GM18520 (cell line): ENCODE data around the gene UQCR10.
"Not testable (repeated sequence)": the region's sequence is repeated elsewhere in the genome, so short reads cannot be mapped to it uniquely, and the experiment has no call there.

Experiments used
- ATAC-seq: cut with Tn5 transposase; IDR thresholded peaks from one replicate; pipeline ENCODE4 v1.9.1; 2021; ENCODE audit not compliant: unreplicated experiment

The UQCR10 gene

DNA sequence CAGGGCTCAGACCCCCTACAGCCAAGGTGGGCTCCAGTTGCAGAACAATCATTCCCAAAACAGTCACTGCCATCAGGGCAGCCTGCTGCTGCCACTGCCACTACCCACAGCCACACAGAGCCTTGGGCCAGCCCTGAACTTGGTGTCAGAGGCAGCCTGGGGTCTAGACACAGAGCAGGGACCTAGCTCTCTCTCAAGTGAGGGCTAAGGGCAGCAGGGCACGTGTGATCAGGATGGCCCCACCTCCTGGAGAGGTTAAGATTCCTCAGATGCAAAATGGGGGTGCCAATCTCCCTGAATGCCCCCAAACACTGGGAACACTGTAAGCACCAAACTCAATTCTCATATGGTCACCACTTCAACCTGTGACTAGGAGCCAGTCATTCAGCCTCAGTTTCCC, 31.8 kb upstream of the UQCR10 start:
- no peak for ATAC-seq

DNA sequence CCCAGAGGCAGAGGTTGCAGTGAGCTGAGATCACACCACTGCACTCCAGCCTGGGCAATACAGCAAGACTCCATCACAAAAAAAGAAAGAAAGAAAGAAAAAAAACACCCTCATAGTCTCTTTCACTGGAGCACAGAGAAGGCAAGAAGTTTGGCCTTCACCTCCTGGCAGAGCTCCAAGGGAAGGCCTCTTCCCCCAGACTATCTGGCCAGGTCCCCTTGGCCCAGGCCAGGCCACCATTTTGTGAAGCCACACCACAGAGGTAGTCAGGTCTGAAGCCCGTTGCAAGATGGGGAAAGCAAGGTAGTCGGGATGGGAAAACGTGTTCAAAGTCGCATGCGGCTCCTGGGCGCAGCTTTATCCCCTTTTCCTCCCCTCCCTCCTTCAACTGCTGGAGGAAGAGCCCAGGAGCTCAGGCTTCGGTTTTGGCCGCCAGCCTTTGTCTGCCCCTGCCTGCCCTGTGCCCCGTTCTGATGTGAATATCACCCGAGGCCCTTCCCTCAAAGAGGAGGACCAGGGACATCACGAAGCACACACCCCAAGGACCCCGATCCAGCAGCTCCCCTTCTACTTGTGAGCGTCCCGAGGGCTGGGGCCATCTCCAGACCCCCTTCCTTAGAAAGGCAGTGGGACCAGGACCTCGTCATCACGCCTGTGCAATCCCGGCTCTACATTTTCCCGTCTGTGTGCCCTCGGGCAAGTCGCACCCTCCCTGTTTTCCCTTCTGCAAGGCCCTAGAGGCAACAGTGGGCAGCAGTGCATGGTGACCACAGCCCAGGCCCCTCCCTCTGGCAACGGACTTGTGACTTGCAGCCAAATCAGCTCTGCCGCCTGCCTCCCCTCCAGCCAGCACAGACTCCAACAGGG, 29.7 kb upstream of the UQCR10 start:
- ATAC-seq: no peak

DNA sequence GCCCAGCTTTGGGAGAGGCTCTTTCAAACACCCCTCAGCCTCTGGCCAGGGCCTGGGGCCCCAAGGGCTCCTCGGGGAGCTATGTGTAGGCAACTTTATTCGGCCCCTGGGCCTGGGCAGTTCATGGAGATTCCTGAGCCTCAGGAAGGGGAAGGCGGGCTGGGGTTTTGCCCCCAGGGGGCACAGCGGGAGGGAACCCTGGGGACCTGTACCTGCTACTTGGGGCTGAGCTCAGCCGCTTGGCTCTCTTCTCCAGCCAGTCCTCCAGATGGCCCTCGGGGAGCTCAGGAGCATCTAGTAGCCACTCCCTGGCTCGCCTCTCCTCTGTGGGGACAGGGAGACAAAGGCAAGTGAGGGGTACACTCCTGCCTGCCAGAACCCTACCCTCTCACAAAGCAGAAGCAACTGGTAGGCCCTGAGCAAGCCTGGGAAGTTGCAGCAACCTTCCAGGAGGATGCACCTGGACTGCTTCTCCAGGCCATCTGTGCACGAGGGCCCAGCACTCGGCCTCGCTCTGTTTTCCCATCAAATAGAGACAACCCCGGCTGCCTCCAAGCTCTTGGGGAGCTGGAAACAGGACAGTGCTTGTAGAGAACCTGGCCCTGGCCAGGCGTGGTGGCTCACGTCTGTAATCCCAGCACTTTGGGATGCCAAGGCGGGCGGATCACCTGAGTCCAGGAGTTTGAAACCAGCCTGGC, 28.9 kb upstream of the UQCR10 start:
- ATAC-seq: no peak

DNA sequence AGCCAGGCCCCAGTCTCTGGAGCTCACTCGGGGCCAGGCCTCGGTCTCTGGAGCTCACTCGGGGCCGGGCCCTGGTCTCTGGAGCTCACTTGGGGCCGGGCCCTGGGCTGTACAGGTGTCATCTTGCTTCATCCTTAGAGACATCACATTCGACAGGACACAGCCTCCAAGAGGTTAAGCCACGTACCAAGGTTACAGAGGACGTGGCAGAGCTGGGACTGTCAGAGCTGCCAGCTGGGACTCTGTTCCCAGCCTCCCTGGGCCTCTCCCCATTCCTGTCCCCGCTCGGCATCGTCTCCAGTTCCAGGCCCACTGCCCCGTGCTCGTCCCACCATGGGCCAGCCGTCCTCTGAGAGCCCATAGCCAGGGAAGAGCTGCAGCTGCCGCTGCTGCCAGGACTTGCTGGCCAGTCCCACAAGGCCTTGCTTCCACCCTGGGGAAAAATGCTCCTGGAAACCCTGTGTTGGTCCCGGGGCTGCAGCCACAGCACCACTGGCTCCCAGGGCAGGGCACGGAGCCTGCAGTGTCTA, 27.8 kb upstream of the UQCR10 start:
- ATAC-seq: no peak

DNA sequence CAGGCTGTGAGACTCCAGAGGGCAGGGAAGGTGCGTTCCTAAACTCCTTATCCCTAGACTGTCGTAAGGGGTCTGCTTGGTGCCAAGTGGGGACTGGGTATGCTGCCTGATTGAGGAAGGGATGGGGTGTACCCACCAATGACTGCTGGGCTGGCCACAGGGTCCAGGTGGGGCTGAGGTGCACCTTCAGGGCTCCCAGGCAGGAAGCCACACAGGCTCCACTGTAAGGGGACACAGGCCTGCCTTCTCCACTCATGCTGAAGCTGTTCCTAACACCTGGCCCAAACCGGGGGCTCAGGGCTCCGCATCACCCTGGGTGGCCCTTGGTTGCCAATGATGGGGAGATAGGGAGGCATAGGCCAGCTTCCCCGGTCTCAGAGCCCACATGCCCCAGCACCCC, 27.0 kb upstream of the UQCR10 start:
- no peak for ATAC-seq

DNA sequence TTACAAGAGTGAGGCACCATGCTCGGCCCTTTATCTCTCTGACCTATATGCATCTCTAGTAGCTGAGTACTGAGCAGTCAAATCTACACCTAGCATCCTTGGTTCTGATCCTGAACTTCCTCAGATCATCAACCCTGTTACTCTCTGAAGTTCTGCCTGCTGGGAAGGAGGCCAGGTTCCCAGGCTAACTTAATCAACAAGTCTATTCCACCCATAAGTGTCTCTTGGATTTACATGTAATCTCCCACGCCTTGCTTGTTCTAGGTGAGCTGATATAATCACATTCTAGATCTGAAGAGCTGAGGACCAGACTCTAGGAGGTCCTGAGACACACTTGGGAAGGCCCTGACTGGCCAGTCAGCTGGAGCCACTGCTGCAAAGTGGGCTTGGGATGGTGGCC, 25.2 kb upstream of the UQCR10 start:
- ATAC-seq: no peak

DNA sequence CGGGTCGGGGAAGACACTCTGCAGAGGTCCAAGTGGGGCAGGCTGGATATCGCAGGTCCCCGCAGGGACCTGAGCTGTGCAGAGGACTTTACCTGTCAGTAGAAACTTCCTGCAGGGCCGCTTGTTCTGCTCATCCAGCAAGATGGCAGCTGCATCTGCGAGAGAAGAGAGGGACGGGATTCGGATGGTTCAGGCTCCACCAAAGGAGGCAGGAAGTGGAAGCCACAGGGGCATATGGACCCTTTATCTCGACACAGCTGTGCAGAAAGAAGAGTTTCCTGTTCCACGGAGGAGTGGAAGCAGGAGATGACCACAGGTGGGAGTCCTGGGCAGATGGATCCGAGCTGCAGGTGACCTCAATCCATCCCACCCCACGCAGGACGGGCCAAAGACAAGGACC, 24.8 kb upstream of the UQCR10 start:
- no peak for ATAC-seq

DNA sequence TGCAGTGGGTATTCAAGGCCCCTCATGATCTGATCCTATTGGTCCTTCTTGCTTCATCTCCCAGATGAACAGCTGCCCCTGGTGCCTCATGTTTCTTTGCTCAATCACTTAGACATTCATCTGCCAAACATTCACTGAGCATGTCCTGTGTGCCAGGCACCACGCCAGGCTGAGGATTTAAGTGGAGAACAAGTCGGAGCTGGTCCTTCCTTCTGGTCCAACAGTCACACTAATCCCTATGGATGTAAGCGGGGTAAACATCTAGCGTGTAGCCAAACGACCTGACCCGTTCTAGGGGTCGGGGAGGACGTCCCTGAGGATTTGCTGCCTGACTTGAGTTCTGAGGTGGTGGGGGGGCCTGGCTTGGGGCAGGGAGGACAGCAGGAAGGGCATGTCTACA, 22.3 kb upstream of the UQCR10 start:
- no peak for ATAC-seq

DNA sequence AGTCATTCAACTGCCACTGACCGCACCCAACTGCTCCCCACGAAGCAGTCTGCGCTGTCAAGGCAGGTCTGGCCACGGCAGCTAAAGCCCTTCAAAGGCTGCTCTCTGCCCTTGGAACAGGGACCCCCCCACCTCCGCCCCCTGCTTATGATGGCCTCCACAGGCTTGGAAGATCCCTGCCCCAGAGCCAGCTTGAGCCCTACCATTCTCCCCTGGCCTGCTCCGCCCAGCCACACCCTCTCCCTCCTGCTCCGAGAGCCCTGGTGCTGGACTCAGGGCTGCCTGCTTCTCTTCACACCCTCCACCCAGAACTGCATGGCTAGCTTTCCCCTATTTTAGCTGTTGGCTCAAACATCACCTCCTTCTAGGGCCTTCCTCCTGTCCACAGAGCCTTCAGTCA, 19.3 kb upstream of the UQCR10 start:
- no peak for ATAC-seq

DNA sequence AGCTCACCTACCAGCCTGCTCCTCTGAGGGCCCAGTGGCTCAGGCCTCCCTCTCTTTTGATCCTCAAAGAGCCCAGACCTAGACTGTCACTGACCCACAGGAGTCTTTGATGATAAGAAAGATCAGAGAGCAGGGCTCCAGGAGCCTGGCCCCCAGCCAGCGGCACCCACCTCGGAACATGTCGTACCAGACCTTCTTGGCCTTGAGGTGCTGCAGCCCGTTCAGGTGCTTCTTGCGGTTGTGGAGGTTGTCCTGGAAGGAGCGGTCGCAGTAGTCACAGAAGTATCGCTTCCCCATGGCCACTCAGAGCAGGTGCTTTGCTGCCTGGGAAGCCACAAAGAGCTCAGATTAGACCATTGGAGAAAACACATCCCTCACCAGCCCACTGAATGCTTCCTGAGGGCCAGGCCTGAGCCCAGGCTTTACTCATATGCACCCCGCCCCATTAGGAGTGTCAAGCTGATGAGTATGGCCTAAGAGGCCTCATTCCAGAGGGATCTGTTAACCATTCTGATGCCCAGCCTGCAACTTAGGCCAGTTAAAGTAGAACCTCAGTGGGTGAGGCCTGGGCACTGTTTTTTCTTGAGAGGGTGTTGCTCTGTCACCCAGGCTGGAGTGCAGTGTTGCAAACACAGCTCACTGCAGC, 18.8 kb upstream of the UQCR10 start:
- no peak for ATAC-seq

DNA sequence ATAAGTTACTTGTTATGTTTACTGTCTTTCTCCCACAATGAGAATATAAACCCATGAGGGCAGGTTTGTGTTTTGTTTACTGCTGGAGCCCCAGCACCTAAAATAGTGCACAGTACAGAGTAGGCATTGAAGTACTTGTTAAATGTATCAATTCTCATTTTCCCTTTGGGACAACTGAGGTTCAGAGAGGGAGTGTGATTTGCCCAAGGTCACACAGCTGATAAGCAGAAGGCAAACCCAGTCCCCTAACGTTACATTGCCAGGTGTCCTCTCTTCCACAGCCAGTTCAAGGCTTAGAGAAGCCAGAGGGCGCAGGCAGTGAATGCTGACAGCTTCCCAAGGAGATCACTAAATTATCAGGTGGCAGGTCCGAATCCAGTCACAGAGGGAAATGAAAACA, 17.1 kb upstream of the UQCR10 start:
- ATAC-seq: no peak

DNA sequence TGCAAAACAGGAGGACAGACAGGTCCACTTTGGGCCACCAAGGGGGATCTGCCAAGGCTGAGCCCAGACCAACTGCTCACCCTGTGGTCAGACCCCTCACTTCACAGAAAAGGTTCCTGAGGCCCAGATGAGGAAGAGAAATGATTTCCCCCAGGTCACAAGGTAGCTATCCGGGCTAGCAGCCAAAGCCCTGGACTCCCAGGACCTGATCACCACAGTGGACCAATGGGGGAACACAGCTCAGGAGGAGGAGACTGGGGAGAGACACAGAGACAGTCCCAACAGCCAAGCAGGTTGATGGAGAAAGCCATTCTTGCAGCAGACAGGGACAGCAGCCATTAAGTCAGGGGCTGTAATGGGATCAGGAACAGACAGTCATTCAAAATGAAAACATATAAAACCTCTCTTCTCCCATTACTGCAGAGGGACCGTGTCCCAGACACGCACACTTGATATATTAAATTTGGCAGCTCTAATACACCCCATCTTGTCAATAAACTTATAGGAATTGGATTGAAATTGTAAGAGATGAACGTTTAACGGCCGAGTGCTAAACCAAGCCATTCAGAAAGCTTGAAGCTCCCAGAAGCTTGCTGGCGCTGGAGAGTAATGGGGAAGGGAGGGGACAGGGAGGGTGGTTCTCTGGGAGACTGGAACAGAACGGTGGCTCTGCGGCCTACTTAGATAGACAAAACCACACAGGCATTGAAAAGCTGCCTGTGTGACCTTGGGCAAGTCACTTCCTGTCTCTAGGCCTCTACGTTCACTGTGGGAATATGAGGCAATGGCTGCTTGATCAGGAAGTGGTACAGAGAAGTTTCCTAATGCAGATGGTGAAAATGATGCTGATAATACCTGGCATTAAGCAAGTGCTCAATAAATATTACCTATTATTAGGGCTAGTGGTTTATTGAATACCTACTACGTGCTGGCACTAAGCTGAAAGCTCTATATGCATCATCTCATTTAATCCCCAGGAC, 16.3 kb upstream of the UQCR10 start:
- no peak for ATAC-seq

DNA sequence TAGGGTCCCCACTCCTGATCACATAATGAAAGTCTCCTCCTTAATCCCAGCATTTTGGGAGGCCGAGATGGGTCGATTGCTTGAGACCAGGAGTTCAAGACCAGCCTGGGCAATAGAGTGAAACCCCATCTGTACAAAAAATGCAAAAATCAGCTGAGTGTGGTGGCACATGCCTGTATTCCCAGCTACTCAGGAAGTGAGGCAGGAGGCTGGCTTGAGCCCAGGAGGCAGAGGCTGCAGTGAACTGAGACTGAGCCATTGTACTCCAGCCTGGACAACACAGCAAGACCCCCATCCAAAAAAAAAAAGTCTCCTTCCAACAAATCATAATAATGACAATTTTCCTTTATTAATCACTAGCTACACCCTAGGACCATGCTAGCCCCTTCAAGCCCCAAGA, 15.5 kb upstream of the UQCR10 start:
- ATAC-seq: no peak

DNA sequence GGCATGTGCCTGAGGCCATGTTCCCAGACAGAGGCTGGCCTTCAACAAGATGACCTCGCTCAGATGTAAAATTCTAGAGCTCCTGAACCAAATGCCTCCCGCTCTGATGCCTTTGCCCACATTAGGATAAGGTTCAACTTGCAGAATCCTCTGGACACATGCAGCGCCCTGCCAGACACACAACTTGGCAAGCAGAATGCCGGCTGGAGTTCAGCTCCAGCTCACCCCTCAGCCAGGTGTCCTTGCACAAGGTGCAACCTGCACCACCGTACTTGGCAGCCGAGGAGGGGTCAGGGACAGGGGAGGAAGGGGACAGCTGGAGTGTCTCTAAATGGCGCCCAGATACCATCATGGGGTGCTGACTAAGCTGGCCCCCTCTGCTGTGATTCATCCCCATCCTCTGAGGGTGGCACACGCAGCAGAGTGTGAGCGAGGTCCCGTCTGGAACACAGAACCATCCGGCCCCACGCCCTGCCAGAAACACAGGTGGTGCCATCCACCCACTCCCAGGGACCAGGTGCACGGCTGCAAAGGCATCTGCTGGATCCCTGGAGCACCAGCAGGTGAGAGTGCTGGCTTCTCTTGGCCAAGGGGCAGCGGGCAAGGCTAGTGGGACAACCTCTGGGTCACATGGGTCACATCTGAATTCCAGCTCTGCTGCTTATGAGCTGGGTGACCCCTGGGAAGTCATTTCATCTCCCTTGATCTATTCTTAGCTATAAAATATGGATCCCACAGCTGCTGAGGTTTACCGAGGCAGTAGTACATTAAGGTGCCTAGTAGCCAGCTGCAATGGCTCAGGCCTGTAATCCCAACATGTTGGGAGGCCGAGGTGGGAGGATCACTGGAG, 13.1 kb upstream of the UQCR10 start:
- ATAC-seq: no peak

DNA sequence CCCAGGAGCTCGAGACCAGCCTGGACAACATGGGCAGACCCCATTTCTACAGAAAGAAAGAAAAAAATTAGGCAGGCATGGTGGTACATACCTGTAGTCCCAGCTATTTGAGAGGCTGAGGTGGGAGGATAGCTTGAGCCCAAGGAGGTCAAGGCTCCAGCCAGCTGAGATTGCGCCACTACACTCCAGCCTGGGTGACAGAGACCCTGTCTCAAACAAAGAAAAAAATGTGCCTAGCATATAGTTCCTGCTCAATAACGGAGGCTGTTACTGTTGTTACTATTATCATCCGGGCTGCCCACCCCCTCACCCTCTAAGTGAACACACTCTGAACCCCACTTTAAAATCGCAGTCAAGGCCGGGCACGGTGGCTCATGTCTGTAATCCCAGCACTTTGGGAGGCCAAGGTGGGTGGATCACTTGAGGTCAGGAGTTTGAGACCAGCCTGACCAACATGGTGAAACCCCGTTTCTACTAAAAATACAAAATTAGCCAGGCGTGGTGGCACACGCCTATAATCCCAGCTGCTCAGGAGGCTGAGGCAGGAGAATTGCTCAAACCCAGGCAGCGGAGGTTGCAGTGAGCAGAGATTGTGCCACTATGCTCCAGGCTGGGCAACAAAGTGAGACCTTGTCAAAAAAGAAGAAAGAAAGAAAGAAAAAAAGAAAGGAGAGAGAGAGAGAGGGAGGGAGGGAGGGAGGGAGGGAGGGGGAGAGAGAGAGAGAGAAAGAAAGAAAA, 12.3 kb upstream of the UQCR10 start:
- not testable (repeated sequence) for ATAC-seq

DNA sequence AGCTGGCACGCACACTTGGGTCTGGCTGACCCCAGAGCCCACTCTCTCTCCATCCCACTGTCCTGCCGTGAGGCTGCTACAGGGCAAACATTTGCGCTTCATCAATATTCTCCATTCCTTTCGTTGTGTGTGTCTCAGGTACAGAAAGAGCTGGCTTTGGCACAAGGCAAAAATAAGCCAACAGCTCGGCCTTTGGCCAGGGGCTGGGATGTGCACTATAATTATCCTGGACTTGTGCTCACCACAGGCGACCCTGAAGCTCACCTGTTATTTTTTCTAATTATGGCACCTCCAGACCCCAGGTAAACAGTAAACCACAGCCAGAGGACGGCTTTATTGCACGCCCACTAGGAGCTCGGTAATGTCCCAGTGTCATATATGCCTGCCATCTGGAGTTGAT, 11.3 kb upstream of the UQCR10 start:
- no peak for ATAC-seq

DNA sequence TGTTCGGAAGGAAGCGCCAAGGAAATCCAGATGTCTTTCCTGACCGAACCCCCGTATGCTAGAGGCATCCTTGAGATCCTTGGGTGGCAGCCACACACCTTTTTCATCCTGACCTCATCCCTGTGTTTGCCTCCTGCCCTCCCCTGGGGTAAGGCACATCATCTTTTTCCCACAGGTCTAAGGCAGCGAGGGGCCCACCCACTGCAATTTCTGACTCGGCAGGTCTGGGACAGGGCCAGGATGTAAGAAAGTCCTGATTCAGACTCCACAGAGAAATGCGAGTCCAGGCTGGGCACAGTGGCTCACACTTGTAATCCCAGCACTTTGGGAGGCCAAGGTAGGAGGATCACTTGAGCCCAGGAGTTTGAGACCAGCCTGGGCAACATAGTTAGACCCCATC, 10.8 kb upstream of the UQCR10 start:
- ATAC-seq: no peak

DNA sequence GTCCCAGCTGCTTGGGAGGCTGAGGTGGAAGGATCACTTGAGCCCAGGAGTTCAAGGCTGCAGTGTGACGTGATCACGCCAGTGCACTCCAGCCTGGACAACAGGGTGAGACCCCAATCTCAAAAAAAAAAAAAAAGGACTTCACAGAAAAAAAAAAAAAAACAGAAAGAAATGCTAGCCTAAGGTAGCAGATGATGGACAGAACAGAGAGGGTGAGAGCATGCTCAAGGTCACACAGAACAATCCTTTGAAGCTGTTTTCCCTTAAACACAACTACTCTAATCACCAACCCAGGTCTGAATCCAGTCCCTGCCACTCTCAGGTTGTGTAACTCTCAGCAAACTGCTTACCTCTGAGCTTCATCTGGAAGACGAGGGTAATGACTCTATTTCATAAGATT, 10.1 kb upstream of the UQCR10 start:
- no peak for ATAC-seq

DNA sequence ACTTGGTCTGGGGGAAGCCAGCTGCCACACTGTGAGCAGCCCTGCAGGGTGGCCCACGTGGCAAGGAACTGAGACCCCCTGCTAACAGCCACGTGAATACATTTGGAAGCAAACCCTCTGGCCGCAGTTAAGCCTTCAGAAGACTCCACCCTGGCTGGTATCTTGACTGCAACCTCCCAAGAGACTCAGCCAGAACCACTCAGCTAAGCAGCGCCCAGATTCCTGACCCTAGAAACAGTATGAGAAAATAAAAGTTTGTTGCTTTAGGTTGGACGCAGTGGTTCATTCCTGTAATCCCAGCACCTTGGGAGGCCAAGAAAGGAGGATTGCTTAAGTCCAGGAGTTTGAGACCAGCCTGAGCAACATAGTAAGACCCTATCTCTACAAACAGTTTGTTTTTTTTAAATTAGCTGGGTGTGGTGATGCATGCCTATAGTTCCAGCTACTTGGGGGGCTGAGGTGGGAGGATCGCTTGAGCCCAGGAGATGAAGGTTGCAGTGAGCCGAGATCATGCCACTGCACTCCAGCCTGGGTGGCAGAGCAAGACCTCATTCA, 9.0 kb upstream of the UQCR10 start:
- ATAC-seq: no peak
